BE2C (cell line): ENCODE results near the gene KRTAP20-1.

ENCODE experiments used
- DNase-seq: peaks from one replicate; pipeline ENCODE4 v3.0.0-alpha.2; 2020
- H3K27me3 ChIP-seq: fragments of 250-450 bp; sonication (Bioruptor Pico); 2 replicates; pipeline ENCODE4 v1.5.1; 2020; ENCODE audit warnings: mild to moderate bottlenecking
- H3K36me3 ChIP-seq: fragments of 250-450 bp; sonication (Bioruptor Pico); 2 replicates; pipeline ENCODE4 v1.5.1; 2020; ENCODE audit warnings: mild to moderate bottlenecking
- H3K4me1 ChIP-seq: fragments of 250-450 bp; sonication (Bioruptor Pico); 2 replicates; pipeline ENCODE4 v1.5.1; 2020
- H3K4me3 ChIP-seq: 2 replicates; pipeline ENCODE4 v1.5.1; 2011; ENCODE audit warnings: low read depth, low read length
- H3K9me3 ChIP-seq: fragments of 250-450 bp; sonication (Bioruptor Pico); 2 replicates; pipeline ENCODE4 v1.5.1; 2020
- TF ChIP-seq, protein P1 (sequence below): IDR thresholded peaks from 2 replicates; pipeline ENCODE4 v1.5.1; 2012; ENCODE audit warnings: mild to moderate bottlenecking, low read depth, low read length

Gene KRTAP20-1

DNA sequence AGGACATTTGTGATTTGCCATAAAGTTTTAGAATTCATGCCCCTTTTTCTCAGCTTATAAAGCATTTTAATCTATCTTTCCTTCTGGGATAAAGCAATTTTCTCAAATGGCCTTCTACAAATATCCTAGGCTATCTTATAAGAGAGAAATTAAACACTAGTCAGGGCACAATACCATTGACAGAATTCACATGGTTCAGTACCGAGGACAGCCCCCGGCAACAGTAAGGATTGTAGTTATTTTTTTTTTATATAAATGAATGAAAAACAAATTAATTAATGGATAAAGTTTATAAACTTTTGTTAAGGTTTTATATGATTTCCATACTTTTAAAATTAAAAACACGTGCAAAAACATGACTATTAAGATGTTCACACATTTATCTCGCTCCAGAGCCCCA lies 11.9 kb downstream of the KRTAP20-1 start:
- Histone ChIP-seq H3K4me1 (no peaks in the 10 kb centered on the region), H3K36me3 (no peaks in the 10 kb centered on the region), H3K9me3 (no peaks in the 10 kb centered on the region), H3K27me3 (no peaks in the 10 kb centered on the region), H3K4me3 (no peak overlapping the region)
- TF ChIP-seq, protein P1, sequence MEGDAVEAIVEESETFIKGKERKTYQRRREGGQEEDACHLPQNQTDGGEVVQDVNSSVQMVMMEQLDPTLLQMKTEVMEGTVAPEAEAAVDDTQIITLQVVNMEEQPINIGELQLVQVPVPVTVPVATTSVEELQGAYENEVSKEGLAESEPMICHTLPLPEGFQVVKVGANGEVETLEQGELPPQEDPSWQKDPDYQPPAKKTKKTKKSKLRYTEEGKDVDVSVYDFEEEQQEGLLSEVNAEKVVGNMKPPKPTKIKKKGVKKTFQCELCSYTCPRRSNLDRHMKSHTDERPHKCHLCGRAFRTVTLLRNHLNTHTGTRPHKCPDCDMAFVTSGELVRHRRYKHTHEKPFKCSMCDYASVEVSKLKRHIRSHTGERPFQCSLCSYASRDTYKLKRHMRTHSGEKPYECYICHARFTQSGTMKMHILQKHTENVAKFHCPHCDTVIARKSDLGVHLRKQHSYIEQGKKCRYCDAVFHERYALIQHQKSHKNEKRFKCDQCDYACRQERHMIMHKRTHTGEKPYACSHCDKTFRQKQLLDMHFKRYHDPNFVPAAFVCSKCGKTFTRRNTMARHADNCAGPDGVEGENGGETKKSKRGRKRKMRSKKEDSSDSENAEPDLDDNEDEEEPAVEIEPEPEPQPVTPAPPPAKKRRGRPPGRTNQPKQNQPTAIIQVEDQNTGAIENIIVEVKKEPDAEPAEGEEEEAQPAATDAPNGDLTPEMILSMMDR, result no peak
- no peak for DNase-seq

GRCh38 chr21:30629200-30629599 lies 13.0 kb downstream of the KRTAP20-1 start:
- TF ChIP-seq, protein P1, result no peak
- Histone ChIP-seq H3K36me3 (no peaks in the 10 kb centered on the region), H3K4me1 (no peaks in the 10 kb centered on the region), H3K4me3 (no peak overlapping the region), H3K27me3 (no peaks in the 10 kb centered on the region), H3K9me3 (no peaks in the 10 kb centered on the region)
- no peak for DNase-seq

GRCh38 chr21:30634906-30635305 lies 18.7 kb downstream of the KRTAP20-1 start, which contains the start of gene KRTAP20-2:
Gene KRTAP20-2, plus strand, starts transcription at chr21:30635206. Its CDS starts 58 bp downstream, at chr21:30635264.
- no peak within 1 kb of the TSS for H3K4me3 ChIP-seq

DNA sequence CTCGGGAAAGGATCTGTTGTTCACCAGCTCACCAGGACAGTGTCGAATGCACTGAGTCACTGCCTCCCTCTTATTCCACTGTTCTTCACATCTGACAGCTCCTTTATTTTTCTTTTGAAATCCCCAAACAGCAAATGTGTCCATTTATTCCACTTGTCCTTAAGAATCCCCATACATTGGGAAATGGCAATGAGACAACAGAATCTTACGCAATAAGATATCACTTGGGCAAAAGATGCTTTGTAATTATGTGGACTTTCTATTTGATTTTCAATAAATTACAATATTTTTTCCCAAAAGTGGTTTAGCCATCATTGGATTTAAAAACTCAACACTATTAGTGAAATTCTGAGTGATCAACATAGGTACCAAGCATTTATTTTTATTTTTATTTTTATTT lies 22.5 kb downstream of the KRTAP20-1 start:
- DNase-seq, result no peak
- H3K27me3 ChIP-seq, result no peaks in the 10 kb centered on the region
- H3K4me1 ChIP-seq, result no peaks in the 10 kb centered on the region
- TF ChIP-seq, protein P1, result no peak
- H3K9me3 ChIP-seq, result no peaks in the 10 kb centered on the region
- H3K4me3 ChIP-seq, result no peak overlapping the region
- no peaks in the 10 kb centered on the region for H3K36me3 ChIP-seq

More at GRCh38 chr21:30634906-30635305, 18.7 kb downstream of the KRTAP20-1 start, which contains the start of gene KRTAP20-2:
- H3K36me3 ChIP-seq, result no peaks in the 10 kb centered on the region
- no peaks in the 10 kb centered on the region for H3K27me3 ChIP-seq
- DNase-seq, result no peak
- TF ChIP-seq, protein P1, result no peak
- H3K4me1 ChIP-seq, result no peaks in the 10 kb centered on the region
- H3K9me3 ChIP-seq, result no peaks in the 10 kb centered on the region

GRCh38 chr21:30642564-30642963 lies 26.3 kb downstream of the KRTAP20-1 start, which contains the start of gene KRTAP20-3:
Gene KRTAP20-3, plus strand, starts transcription at chr21:30642864.
- no peaks in the 10 kb centered on the region for H3K9me3 ChIP-seq
- H3K4me3 ChIP-seq, result no peak within 1 kb of the TSS
- H3K27me3 ChIP-seq, result no peaks in the 10 kb centered on the region
- no peaks in the 10 kb centered on the region for H3K4me1 ChIP-seq
- DNase-seq, result no peak
- TF ChIP-seq, protein P1, result no peak
- H3K36me3 ChIP-seq, result no peaks in the 10 kb centered on the region

GRCh38 chr21:30646904-30647414 lies 30.7 kb downstream of the KRTAP20-1 start:
- Histone ChIP-seq H3K9me3 (no peaks in the 10 kb centered on the region), H3K36me3 (no peaks in the 10 kb centered on the region), H3K4me1 (no peaks in the 10 kb centered on the region; the same call in 1 of the 2 replicates), H3K4me3 (no peak overlapping the region), H3K27me3 (no peaks in the 10 kb centered on the region)
- TF ChIP-seq, protein P1, result no peak
- DNase-seq, result no peak
